HG02981 (cell line): Measurements from ENCODE around the gene CHST11.
A peak's percentile ranks its signal among the peaks of the same experiment; 100 is the strongest.

Experiments
- ATAC-seq: cut with Tn5 transposase; IDR thresholded peaks from one replicate; pipeline ENCODE4 v1.9.1; 2021; ENCODE audit warnings: mild to moderate bottlenecking, moderate library complexity; ENCODE audit not compliant: unreplicated experiment

CHST11 gene

GRCh38 chr12:104685366-104685765 is 228.6 kb downstream of the CHST11 start:
- ATAC-seq: no peak

GRCh38 chr12:104686196-104686595 is 229.4 kb downstream of the CHST11 start:
- ATAC-seq: no peak

- ATAC-seq: no peak
Measured at GRCh38 chr12:104687823-104688573, 231.2 kb downstream of the CHST11 start.

- no peak for ATAC-seq
Measured at GRCh38 chr12:104689635-104690034, 232.9 kb downstream of the CHST11 start.

GRCh38 chr12:104691721-104692556 is 235.2 kb downstream of the CHST11 start:
- peak; percentile 52 for ATAC-seq

GRCh38 chr12:104692557-104693218 is 235.9 kb downstream of the CHST11 start:
- no peak for ATAC-seq

- no peak for ATAC-seq
Measured at GRCh38 chr12:104693493-104693892, 236.7 kb downstream of the CHST11 start.

GRCh38 chr12:104694161-104694560 is 237.4 kb downstream of the CHST11 start:
- ATAC-seq: no peak

GRCh38 chr12:104694711-104695110 is 238.0 kb downstream of the CHST11 start:
- no peak for ATAC-seq

- ATAC-seq: peak; percentile 33
Measured at GRCh38 chr12:104695453-104696148, 238.9 kb downstream of the CHST11 start.

- no peak for ATAC-seq
Measured at GRCh38 chr12:104697186-104697585, 240.4 kb downstream of the CHST11 start.

- no peak for ATAC-seq
Measured at GRCh38 chr12:104698871-104699270, 242.1 kb downstream of the CHST11 start.

- peak; percentile 59 for ATAC-seq
Measured at GRCh38 chr12:104699489-104700190, 242.9 kb downstream of the CHST11 start.

- ATAC-seq: no peak
Measured at GRCh38 chr12:104700324-104700723, 243.6 kb downstream of the CHST11 start.

GRCh38 chr12:104701301-104701700 is 244.6 kb downstream of the CHST11 start:
- ATAC-seq: no peak

GRCh38 chr12:104701756-104702155 is 245.0 kb downstream of the CHST11 start:
- no peak for ATAC-seq

GRCh38 chr12:104702565-104703139 is 245.9 kb downstream of the CHST11 start:
- no peak for ATAC-seq

GRCh38 chr12:104703372-104703771 is 246.6 kb downstream of the CHST11 start:
- no peak for ATAC-seq

- ATAC-seq: no peak
Measured at GRCh38 chr12:104704224-104704779, 247.6 kb downstream of the CHST11 start.

- ATAC-seq: no peak
Measured at GRCh38 chr12:104707194-104707593, 250.4 kb downstream of the CHST11 start.
